Heart left ventricle (tissue), 16 donors: ENCODE results near the gene ZEB2. TPM values are rescaled to one million over a fixed set of nuclear protein-coding genes. Genes with fewer than 3 reads are reported as not detected.

Source experiments
- ATAC-seq, 4 donors: fragments of 200-7000 bp; cut with Tn5 transposase; one replicate each; pipeline ENCODE4 v1.9.1; 2020 to 2022; ENCODE audit warnings: moderate library complexity in 4 of 4, mild to moderate bottlenecking in 3 of 4, moderate number of reproducible peaks in 1 of 4
- DNase-seq, 5 donors: peaks; one replicate each; pipeline ENCODE4 v3.0.0-alpha.2; 2020
- H3K27ac ChIP-seq, 12 donors: fragments of 200-600 bp; sonication (generic) in 4 of 12; one replicate each; pipeline versions ENCODE4 v1.5.0 to v1.8.0; 2016 to 2022; ENCODE audit warnings: mild to moderate bottlenecking in 2 of 12
- H3K27me3 ChIP-seq, 9 donors: fragments of 200-600 bp; sonication (generic) in 2 of 9; one replicate each; pipeline versions ENCODE4 v1.5.1 to v1.8.0; 2016 to 2022; ENCODE audit warnings: mild to moderate bottlenecking in 3 of 9
- H3K36me3 ChIP-seq, 9 donors: fragments of 200-600 bp; sonication (generic) in 2 of 9; one replicate each; pipeline versions ENCODE4 v1.5.0 to v1.8.0; 2018 to 2022; ENCODE audit warnings: mild to moderate bottlenecking in 2 of 9
- H3K4me1 ChIP-seq, 12 donors: fragments of 200-600 bp; sonication (generic) in 4 of 12; one replicate each; pipeline versions ENCODE4 v1.5.0 to v1.8.0; 2016 to 2022; ENCODE audit warnings: mild to moderate bottlenecking in 3 of 12
- H3K4me3 ChIP-seq, 12 donors: fragments of 200-600 bp; sonication (generic) in 4 of 12; one replicate each; pipeline versions ENCODE4 v1.5.0 to v1.8.0; 2017 to 2022; ENCODE audit warnings: mild to moderate bottlenecking in 9 of 12, moderate library complexity in 4 of 12
- H3K9me3 ChIP-seq, 12 donors: fragments of 200-600 bp; sonication (generic) in 4 of 12; one replicate each; pipeline versions ENCODE4 v1.5.0 to v1.8.0; 2016 to 2022; ENCODE audit warnings: mild to moderate bottlenecking in 1 of 12
- CTCF ChIP-seq, 12 donors: fragments of 200-600 bp; sonication (generic) in 4 of 12; IDR thresholded peaks; one replicate each; pipeline versions ENCODE4 v1.5.0 to v1.8.0; 2018 to 2022; ENCODE audit warnings: antibody characterized with exemption in 12 of 12, mild to moderate bottlenecking in 5 of 12
- POLR2A ChIP-seq, 2 donors: fragments of 450-650 bp; IDR thresholded peaks; one replicate each; pipeline ENCODE4 v1.6.1; 2017; ENCODE audit warnings: antibody characterized with exemption in 2 of 2, mild to moderate bottlenecking in 2 of 2, moderate library complexity in 2 of 2
- WGBS, 4 donors: extraction: QIAGEN DNeasy Blood & Tissue Kit in 2 of 4; methylation state at CpG; one replicate each; pipeline versions ENCODE4 v1.1.5 to v1.1.7; 2013 to 2018; 5-methylcytosine and 5-hydroxymethylcytosine counted together
- intact Hi-C, 10 donors: fragments of 100-400 bp; cut with DNase I; formaldehyde crosslinking; loops; one replicate each; pipeline versions ENCODE4 v1.11.1 to v1.14.2; 2022
- polyA plus RNA-seq, 2 donors: library from polyadenylated mRNA; stranded (reverse); fragments of 200-250 nt; gene quantifications; one replicate each; pipeline ENCODE4 v1.2.3, GENCODE V29; 2013
- total RNA-seq, 9 donors: library from RNA; depleted of rRNA in 2 of 9; stranded (reverse); fragments of >200 nt in 2 of 9; fragmentation: NEBNext Ultra II Directional in 3 of 9; extraction: Animal tissue kit (Norgen Biotek cat#: 25700) in 3 of 9; gene quantifications; one replicate each; pipeline versions ENCODE4 v1.1.0 to v1.2.4, GENCODE V29; 2016 to 2023
- donor health status: ischemic (EF 13 %, LVEDD 7.1; RV severe dilation, severe dysfunction).
- donor health status: healthy with polysubstance abuse.
- donor health status: DM: no; HTN: yes; CAD: no.
- donor health status: DM: no; HTN: no; CAD: no.
- donor health status: ischemic (EF 25% LVEDD 6.9; RV normal size, moderate dysfunction).
- donor health status: ischemic (EF 25% LVEDD 5.7; RV mildly dilated, moderate dysfunction).
- donor health status: healthy.
- donor health status: DM: yes; HTN: yes; CAD: no.
- donor health status: ischemic (EF 35%, LVEDD 5.7; RV mildly dilated, moderate dysfunction).
- donor health status: nonischemic (EF 11% LVEDD 7.7; RV severe dilation, severe dysfunction).
- donor health status: DM: yes; HTN: yes; CAD: no.
- donor health status: PGD.
- donor health status: ischemic (EF 29% LVEDD 5.4; RV normal size, mild dysfunction).
- donor health status: nonischemic (EF 23%, LVEDD 6.1; RV moderate dilation, normal function).

Gene ZEB2
- total and polyA plus RNA-seq, 11 donors: 23.1 to 168 (median 82.4) TPM

- WGBS, 4 donors: 66 to 78% (median 77%) methylated on average over 4 of the region's 4 CpGs
- Histone ChIP-seq H3K36me3 (peaks cover 0 to 34% (median 0%) of the 10 kb centered on the region in 9 donors), H3K4me3 (no peak overlapping the region), H3K27ac (no peak overlapping the region), H3K27me3 (no peaks in the 10 kb centered on the region), H3K4me1 (peaks cover 0 to 97% (median 34%) of the 10 kb centered on the region in 12 donors), H3K9me3 (no peaks in the 10 kb centered on the region)
- ATAC-seq (no peak), DNase-seq (no peak)
- TF ChIP-seq POLR2A (IDR thresholded peaks at IDR 0.05) (no peak), CTCF (IDR thresholded peaks at IDR 0.05) (no peak)
- intact Hi-C loops: no loop called here
These were observed 52.3 kb downstream of the ZEB2 start for GRCh38 chr2:144467502-144468137.

- intact Hi-C loops: no loop called here
- H3K36me3 ChIP-seq: peaks cover 0 to 28% (median 0%) of the 10 kb centered on the region in 9 donors
- H3K4me3 ChIP-seq: no peak overlapping the region
- no peak for TF ChIP-seq CTCF (IDR thresholded peaks at IDR 0.05)
- no peak for TF ChIP-seq POLR2A (IDR thresholded peaks at IDR 0.05)
- H3K27ac ChIP-seq: no peak overlapping the region
- peaks cover 0 to 97% (median 38%) of the 10 kb centered on the region in 12 donors for H3K4me1 ChIP-seq
- H3K27me3 ChIP-seq: no peaks in the 10 kb centered on the region
- DNase-seq: no peak
- 77 to 87% (median 84%) methylated on average over 10 of the region's 10 CpGs for WGBS, 4 donors
- H3K9me3 ChIP-seq: no peaks in the 10 kb centered on the region
- no peak for ATAC-seq
These were observed 53.3 kb downstream of the ZEB2 start for GRCh38 chr2:144466637-144467036.

GRCh38 chr2:144465749-144466148 is 54.2 kb downstream of the ZEB2 start:
- peaks cover 0 to 21% (median 0%) of the 10 kb centered on the region in 9 donors for H3K36me3 ChIP-seq
- peaks cover 0 to 97% (median 39%) of the 10 kb centered on the region in 12 donors for H3K4me1 ChIP-seq
- H3K27me3 ChIP-seq: no peaks in the 10 kb centered on the region
- intact Hi-C loops: no loop called here
- H3K27ac ChIP-seq: no peak overlapping the region
- DNase-seq (no peak), ATAC-seq (no peak)
- no peak for TF ChIP-seq CTCF (IDR thresholded peaks at IDR 0.05)
- no peak for TF ChIP-seq POLR2A (IDR thresholded peaks at IDR 0.05)
- H3K4me3 ChIP-seq: no peak overlapping the region
- WGBS, 4 donors: 91 to 94% (median 93%) methylated on average over 9 of the region's 9 CpGs
- H3K9me3 ChIP-seq: no peaks in the 10 kb centered on the region

- TF ChIP-seq POLR2A (IDR thresholded peaks at IDR 0.05): no peak
- TF ChIP-seq CTCF (IDR thresholded peaks at IDR 0.05): no peak
- Histone ChIP-seq H3K9me3 (no peaks in the 10 kb centered on the region), H3K4me1 (peaks cover 0 to 97% (median 42%) of the 10 kb centered on the region in 12 donors), H3K27ac (no peak overlapping the region), H3K27me3 (no peaks in the 10 kb centered on the region), H3K36me3 (peaks cover 0 to 20% (median 0%) of the 10 kb centered on the region in 9 donors), H3K4me3 (no peak overlapping the region)
- ATAC-seq (no peak), DNase-seq (no peak)
- intact Hi-C loops: loop anchor here in 2 of 10 donors (5.0 kb wide), 2 partner anchors 43 to 48 kb away; no protein-coding TSS in a partner anchor
- 86 to 89% (median 88%) methylated on average over 5 of the region's 5 CpGs for WGBS, 4 donors
These were observed 55.2 kb downstream of the ZEB2 start for GRCh38 chr2:144464730-144465129.
